Measurements from ENCODE around the gene RAPH1.

- TF ChIP-seq, protein P1, sequence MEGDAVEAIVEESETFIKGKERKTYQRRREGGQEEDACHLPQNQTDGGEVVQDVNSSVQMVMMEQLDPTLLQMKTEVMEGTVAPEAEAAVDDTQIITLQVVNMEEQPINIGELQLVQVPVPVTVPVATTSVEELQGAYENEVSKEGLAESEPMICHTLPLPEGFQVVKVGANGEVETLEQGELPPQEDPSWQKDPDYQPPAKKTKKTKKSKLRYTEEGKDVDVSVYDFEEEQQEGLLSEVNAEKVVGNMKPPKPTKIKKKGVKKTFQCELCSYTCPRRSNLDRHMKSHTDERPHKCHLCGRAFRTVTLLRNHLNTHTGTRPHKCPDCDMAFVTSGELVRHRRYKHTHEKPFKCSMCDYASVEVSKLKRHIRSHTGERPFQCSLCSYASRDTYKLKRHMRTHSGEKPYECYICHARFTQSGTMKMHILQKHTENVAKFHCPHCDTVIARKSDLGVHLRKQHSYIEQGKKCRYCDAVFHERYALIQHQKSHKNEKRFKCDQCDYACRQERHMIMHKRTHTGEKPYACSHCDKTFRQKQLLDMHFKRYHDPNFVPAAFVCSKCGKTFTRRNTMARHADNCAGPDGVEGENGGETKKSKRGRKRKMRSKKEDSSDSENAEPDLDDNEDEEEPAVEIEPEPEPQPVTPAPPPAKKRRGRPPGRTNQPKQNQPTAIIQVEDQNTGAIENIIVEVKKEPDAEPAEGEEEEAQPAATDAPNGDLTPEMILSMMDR (IDR thresholded peaks at IDR 0.05; ENCODE audit: insufficient read depth, low read length) = no peak
- TF ChIP-seq POLR2AphosphoS5 (IDR thresholded peaks at IDR 0.05; ENCODE audit: low read depth) (no peak), GABPA (IDR thresholded peaks at IDR 0.05; ENCODE audit: low read depth) (no peak), SPI1 (IDR thresholded peaks at IDR 0.05; ENCODE audit: borderline replicate concordance, low read depth) (no peak)
- TF ChIP-seq, protein P2, sequence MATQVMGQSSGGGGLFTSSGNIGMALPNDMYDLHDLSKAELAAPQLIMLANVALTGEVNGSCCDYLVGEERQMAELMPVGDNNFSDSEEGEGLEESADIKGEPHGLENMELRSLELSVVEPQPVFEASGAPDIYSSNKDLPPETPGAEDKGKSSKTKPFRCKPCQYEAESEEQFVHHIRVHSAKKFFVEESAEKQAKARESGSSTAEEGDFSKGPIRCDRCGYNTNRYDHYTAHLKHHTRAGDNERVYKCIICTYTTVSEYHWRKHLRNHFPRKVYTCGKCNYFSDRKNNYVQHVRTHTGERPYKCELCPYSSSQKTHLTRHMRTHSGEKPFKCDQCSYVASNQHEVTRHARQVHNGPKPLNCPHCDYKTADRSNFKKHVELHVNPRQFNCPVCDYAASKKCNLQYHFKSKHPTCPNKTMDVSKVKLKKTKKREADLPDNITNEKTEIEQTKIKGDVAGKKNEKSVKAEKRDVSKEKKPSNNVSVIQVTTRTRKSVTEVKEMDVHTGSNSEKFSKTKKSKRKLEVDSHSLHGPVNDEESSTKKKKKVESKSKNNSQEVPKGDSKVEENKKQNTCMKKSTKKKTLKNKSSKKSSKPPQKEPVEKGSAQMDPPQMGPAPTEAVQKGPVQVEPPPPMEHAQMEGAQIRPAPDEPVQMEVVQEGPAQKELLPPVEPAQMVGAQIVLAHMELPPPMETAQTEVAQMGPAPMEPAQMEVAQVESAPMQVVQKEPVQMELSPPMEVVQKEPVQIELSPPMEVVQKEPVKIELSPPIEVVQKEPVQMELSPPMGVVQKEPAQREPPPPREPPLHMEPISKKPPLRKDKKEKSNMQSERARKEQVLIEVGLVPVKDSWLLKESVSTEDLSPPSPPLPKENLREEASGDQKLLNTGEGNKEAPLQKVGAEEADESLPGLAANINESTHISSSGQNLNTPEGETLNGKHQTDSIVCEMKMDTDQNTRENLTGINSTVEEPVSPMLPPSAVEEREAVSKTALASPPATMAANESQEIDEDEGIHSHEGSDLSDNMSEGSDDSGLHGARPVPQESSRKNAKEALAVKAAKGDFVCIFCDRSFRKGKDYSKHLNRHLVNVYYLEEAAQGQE (IDR thresholded peaks at IDR 0.05; ENCODE audit: insufficient replicate concordance, low read depth) = no peak
These were observed 138.4 kb downstream of the RAPH1 start for GRCh38 chr2:203396667-203397066.

Measured in HL-60 (cell line).